ENCODE data around the gene CCDC127.

DNA sequence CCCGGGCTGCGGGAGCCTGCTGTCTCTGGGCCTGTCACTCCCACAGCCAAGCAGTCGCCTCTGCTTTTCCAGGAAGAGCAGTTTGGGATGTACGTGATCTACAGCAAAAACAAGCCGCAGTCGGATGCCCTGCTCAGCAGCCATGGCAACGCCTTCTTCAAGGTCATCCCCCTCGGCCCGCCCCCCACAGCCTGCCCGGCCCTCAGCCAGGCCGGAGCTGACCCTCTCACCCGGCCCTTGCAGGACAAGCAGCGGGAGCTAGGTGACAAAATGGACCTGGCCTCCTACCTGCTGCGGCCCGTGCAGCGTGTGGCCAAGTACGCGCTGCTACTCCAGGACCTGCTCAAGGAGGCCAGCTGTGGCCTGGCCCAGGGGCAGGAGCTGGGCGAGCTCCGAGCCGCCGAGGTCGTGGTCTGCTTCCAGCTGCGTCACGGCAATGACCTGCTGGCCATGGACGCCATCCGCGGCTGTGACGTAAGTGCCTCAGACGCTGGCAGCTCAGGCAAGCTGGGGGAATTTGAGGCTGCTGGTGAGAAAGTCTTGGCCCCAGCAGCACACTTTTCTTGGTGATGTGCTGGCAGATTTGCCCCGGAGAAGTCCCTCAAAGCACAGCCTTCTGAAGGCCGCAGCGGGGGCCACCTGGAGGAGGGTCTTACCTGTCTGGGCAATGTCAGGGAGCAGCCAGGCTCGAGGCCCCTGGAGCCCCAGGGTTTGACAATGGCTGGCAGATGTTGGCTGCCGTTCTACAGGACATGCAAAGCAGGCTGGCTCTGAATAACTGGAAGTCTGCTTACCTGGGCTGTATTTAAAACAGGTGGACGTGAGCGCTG lies 46.8 kb downstream of the CCDC127 start:
- no peak for TF ChIP-seq POLR2A (IDR thresholded peaks at IDR 0.05)
- TF ChIP-seq, protein P1, sequence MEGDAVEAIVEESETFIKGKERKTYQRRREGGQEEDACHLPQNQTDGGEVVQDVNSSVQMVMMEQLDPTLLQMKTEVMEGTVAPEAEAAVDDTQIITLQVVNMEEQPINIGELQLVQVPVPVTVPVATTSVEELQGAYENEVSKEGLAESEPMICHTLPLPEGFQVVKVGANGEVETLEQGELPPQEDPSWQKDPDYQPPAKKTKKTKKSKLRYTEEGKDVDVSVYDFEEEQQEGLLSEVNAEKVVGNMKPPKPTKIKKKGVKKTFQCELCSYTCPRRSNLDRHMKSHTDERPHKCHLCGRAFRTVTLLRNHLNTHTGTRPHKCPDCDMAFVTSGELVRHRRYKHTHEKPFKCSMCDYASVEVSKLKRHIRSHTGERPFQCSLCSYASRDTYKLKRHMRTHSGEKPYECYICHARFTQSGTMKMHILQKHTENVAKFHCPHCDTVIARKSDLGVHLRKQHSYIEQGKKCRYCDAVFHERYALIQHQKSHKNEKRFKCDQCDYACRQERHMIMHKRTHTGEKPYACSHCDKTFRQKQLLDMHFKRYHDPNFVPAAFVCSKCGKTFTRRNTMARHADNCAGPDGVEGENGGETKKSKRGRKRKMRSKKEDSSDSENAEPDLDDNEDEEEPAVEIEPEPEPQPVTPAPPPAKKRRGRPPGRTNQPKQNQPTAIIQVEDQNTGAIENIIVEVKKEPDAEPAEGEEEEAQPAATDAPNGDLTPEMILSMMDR (IDR thresholded peaks at IDR 0.05): no peak
